Superior temporal gyrus (tissue), 1 donor: ENCODE results near the gene IL1A.

Experiments used
- DNase-seq: peaks from one replicate; pipeline ENCODE4 v3.0.0-alpha.2; 2016; ENCODE audit errors: extremely low spot score

IL1A gene

GRCh38 chr2:112764071-112765044 is 19.9 kb downstream of the IL1A start, which contains the start of gene CKAP2L:
TSS of gene CKAP2L (minus strand) at chr2:112764609. CDS start at chr2:112764598, 11 bp downstream.
- DNase-seq: peak; percentile 97

DNA sequence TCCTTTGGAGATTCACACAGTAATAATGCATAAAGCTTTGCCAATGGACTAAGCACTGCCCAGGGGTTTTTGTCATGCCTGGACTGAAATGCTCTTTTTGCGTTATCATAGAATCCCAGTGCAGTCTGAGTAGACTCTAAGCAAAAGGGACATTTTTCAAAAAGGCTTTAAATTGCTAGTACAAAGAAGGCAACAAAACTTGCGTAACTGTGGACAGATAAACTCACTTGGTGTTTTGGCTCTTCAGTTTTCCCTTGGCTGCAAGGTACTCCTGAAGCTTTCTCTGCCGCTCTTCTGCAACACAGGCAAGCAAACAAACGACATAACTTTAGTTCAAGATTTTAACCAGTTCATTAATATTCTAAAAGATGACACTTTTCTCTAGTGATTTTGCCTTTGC is 22.0 kb downstream of the IL1A start:
- DNase-seq: no peak

DNA sequence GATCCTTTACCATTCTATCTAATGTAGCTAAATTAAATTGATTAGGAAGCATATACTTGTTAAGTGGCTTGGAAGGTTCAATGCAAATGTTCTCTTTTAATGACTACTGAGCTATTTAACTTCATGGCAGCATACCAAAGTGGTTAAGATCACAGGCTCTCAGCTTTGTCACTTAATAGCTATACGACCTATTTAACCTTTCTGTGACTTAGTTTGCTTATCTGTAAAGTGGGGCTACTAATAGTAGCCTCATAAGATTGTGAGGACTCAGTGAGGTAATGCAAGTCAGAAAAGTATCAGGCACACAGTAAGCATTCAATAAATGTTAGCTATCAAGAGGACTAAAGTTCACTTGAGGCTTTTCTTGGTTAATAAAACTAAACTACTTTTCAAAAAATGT is 24.1 kb downstream of the IL1A start:
- DNase-seq: no peak

GRCh38 chr2:112758711-112759110 is 25.6 kb downstream of the IL1A start:
- DNase-seq: no peak

- DNase-seq: no peak
These were observed 27.0 kb downstream of the IL1A start for GRCh38 chr2:112757265-112757664.

DNA sequence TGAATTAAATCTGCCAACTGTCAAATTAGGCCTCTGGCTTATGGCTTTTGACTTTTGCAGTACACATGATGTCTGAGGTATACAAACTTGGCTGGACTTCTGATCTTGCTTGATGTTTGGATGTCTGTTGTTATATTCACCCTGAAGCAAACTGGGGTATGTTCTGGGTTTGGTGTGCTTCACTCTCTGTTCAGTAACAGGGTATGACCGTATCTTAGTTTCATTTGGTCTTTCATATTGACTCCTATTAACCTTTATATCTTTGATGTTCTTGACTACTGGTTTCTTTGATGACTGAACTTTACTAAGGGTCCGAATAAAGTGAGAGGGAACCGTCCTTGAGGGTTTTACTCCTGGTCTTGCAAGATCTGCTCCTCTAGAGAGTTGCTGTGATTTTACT is 28.1 kb downstream of the IL1A start:
- DNase-seq: no peak

GRCh38 chr2:112755444-112755843 is 28.8 kb downstream of the IL1A start:
- DNase-seq: no peak

- DNase-seq: no peak
These were observed 29.7 kb downstream of the IL1A start for GRCh38 chr2:112754564-112754963.

DNA sequence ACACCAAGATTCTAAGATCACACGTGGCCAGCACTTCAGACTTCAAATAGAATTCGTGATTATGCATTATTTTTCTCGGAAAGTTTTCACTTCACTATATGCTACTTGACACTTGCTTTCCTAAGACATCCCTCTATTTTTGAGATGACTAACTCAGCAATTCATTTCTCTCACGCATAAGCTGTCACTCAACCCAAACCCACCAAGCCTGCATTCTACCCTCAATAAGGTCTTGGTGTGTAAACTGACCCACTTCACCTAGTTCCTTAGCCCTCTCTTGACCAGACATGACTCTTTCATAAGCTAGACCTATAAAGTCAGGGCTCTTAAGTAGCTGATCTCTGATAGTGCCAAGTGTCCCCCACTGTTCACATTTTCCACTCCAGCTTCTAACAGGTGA is 31.6 kb downstream of the IL1A start:
- DNase-seq: no peak

DNA sequence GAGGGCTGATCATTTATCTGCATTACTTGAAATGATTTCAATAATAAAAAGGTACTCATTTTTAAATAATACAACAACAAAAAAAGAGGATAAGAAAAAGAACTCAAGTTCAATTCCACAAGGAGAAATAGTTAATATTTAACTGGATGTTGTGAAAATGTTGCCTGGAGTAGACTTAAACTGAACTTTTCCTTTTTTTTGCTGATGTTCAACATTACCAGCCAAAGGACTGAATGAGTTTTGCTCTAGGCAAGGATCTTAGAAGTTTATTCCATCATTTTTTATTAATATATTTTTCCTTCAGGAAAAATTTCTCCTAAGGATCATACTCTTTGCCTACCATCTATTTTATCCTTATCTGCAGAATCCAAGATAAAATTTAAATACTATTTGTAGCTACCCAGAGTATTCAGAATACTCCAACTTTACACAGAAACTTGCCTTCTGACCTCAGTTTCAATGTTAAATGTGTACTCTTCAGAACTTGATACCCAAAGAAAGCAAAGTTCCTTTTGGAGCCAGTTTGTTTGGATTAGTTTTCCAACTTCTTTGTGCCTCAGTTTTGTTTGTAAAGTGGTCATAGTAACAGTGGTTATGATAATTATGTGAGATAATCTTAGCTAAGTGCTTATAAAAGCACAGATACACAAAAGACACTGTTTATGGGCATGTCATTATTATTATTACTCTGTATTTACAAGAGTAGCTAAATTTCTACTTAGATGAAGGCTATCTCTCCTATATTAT is 32.7 kb downstream of the IL1A start:
- DNase-seq: no peak

GRCh38 chr2:112750560-112750843 is 33.8 kb downstream of the IL1A start:
- no peak for DNase-seq

DNA sequence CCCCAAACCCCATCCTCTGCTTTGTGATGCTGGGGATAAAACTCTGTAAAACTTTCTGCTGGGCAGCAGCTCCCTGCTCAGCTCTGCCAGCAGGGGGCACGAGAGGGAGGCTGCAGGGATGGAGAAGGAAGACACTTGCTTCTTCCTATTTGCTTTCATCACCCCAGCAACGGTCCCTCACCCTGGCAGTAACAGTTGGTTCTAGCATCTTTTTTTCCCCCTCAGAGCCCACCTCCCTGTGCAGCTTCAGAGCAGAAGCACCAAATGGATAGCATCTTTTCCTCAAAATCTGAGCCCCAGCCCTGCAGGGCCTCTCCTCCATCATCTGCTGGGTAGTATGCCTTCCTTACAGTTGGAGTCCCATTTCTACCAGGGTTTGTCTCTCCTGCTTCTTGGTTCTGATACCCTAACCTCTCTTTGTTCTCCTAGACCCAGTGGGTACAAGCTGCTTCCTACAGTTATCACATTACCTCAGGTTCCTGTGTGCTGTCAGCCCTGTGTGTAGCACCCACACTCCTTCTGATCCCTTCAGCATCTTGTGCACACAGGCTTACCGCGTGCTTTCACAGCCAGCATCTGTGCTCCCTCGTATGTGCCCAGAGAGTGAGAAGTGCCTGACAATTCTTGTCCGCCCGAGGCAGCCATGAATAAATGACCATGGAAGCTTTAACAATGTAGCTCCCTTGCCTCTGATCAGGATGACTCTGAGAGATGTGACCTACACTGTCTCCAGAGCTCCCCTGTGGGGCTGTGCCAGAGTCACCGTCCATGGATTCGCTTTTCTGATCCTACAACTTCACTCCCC is 34.3 kb downstream of the IL1A start:
- peak; percentile 87 for DNase-seq

DNA sequence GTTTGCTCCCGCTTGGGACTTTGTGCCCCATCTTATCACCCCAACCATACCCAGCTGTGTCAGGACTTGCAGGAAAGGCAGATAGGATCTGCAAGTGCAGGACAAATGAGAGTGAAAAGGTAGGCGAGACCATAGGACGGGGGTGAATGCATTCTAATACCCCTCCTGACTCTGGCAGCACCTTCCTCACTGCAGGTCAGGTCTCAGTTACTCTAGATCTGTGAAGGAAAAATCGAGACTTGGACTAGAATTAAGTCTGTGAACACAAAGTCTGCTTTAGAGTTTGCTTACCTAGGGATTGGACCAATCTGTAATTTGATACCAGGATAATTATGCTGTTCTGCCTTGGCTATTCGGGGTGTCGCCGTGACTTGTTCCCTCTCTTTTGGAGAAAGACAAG is 43.8 kb downstream of the IL1A start:
- DNase-seq: no peak

- DNase-seq: no peak
These were observed 46.6 kb downstream of the IL1A start for GRCh38 chr2:112737542-112738232.

- DNase-seq: no peak
These were observed 50.4 kb downstream of the IL1A start for GRCh38 chr2:112733871-112734270.

- no peak for DNase-seq
These were observed 50.8 kb downstream of the IL1A start for GRCh38 chr2:112733456-112733855.

DNA sequence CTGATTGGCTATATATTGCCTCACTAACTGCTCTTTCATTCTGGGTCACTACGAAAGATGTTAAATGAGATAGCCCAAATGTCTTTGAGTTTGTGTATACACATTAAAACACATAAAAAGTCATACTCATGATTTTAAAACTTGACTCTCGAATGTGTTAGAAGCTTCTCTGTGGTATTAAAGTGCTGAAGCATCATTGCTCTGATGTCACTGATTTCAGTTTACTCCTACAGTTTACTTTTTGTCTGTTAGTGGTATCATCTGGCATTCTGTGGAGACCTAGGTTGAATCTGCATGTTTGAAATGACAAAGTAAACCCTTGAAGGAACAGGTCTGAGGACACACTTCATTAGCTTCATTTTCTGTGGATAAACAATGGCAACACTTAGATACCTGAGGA is 52.8 kb downstream of the IL1A start:
- no peak for DNase-seq

- no peak for DNase-seq
These were observed 53.5 kb downstream of the IL1A start for GRCh38 chr2:112730791-112731190.

- DNase-seq: no peak
These were observed 54.1 kb downstream of the IL1A start for GRCh38 chr2:112730216-112730615.

DNA sequence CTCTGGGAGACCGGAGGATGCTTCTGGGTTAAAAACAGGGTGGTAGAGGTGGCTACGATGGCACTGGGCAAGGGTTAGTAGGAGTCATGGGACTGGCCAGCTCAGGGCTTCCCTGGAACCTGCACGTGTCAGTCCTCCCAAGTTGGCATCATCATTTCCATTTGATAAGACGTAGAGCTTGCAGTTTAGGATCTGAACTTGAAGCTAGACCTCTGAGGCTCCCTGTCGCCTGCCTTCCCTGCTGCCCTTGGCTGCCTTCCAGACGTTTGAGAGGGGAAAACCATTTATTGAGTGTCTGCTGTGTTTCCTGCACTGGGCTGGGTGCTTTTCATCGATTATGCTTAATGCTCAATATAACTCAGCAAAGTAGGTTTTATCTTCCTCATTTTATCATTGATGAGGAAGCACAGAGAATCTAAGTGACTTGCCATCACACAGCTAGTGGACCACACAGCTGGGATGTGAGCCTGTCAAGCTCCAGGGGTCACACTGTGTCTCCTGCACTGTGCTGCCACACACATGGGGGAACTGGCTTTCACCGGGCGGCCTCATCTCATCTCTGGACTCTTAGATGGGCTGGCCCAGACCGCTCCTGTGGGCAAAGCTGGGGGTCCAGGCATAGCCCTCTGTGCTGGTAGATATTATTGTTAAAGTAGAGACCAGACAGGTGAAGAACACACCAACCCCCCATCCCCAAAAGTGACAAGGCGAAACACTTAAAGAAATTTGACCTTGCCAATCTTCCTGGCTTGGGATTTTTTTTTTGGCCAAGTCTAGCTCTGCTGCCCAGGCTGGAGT is 55.7 kb downstream of the IL1A start:
- DNase-seq: no peak

GRCh38 chr2:112728029-112728362 is 56.3 kb downstream of the IL1A start:
- DNase-seq: no peak
